HEK293 (cell line): Measurements from ENCODE around the gene C19orf18.

ENCODE experiments used
- CTCF ChIP-seq: fragments of 450-650 bp; formaldehyde crosslinking; IDR thresholded peaks from 2 replicates; pipeline ENCODE4 v1.5.1; 2016; ENCODE audit warnings: missing biosample characterization, missing genetic modification characterization
- ZNF169 ChIP-seq: fragments of 450-650 bp; formaldehyde crosslinking; IDR thresholded peaks from 2 replicates; pipeline ENCODE4 v1.5.1; 2016; ENCODE audit warnings: missing biosample characterization, missing genetic modification characterization
- ZNF274 ChIP-seq, 2 experiments: fragments of 200-500 bp in 1 of 2; fragments of 450-650 bp in 1 of 2; sonication (Bioruptor generic) in 1 of 2; formaldehyde crosslinking in 1 of 2; IDR thresholded peaks; 2 replicates each; pipeline versions ENCODE4 v1.5.1 to v1.6.1; 2014 to 2016; ENCODE audit warnings: borderline replicate concordance in 1 of 2, inconsistent platforms in 1 of 2, low read length in 1 of 2, missing biosample characterization in 1 of 2, missing genetic modification characterization in 1 of 2
- ZNF501 ChIP-seq: fragments of 450-650 bp; formaldehyde crosslinking; IDR thresholded peaks from 2 replicates; pipeline ENCODE4 v1.5.1; 2016; ENCODE audit warnings: missing biosample characterization, missing genetic modification characterization
- ZNF623 ChIP-seq: fragments of 450-650 bp; formaldehyde crosslinking; IDR thresholded peaks from 2 replicates; pipeline ENCODE4 v1.5.1; 2016; ENCODE audit warnings: missing biosample characterization, missing genetic modification characterization
- ZNF624 ChIP-seq: fragments of 450-650 bp; formaldehyde crosslinking; IDR thresholded peaks from 2 replicates; pipeline ENCODE4 v1.5.1; 2017; ENCODE audit warnings: missing biosample characterization, missing genetic modification characterization
- ZNF654 ChIP-seq: fragments of 450-650 bp; formaldehyde crosslinking; IDR thresholded peaks from 2 replicates; pipeline ENCODE4 v1.5.1; 2016; ENCODE audit warnings: low read depth, missing biosample characterization, missing genetic modification characterization
- ZNF660 ChIP-seq: fragments of 450-650 bp; IDR thresholded peaks from 2 replicates; pipeline ENCODE4 v1.5.1; 2018; ENCODE audit warnings: missing biosample characterization, mild to moderate bottlenecking, missing genetic modification characterization
- ZNF707 ChIP-seq: fragments of 450-650 bp; formaldehyde crosslinking; IDR thresholded peaks from 2 replicates; pipeline ENCODE4 v1.5.1; 2016; ENCODE audit warnings: missing biosample characterization, missing genetic modification characterization
- ZNF785 ChIP-seq: fragments of 450-650 bp; formaldehyde crosslinking; IDR thresholded peaks from 2 replicates; pipeline ENCODE4 v1.5.1; 2016; ENCODE audit warnings: missing biosample characterization, missing genetic modification characterization
- ZNF792 ChIP-seq: fragments of 450-650 bp; formaldehyde crosslinking; IDR thresholded peaks from 2 replicates; pipeline ENCODE4 v1.5.1; 2016; ENCODE audit warnings: missing biosample characterization, missing genetic modification characterization

GRCh38 chr19:57947088-57947418 is 27.3 kb downstream of the C19orf18 start:
- TF ChIP-seq CTCF (tag by site-specific recombination) (no peak), ZNF624 (tag by site-specific recombination) (no peak), ZNF660 (tag by site-specific recombination) (no peak), ZNF623 (tag by site-specific recombination) (no peak), ZNF785 (tag by site-specific recombination) (no peak), ZNF169 (tag by site-specific recombination) (no peak), ZNF501 (tag by site-specific recombination) (no peak), ZNF707 (tag by site-specific recombination) (no peak), ZNF654 (tag by site-specific recombination) (no peak), ZNF792 (tag by site-specific recombination) (no peak), ZNF274 (IDR thresholded peaks at IDR 0.05; ENCODE audit: low read length) (no peak), ZNF274 (tag by site-specific recombination; IDR thresholded peaks at IDR 0.05; ENCODE audit: borderline replicate concordance) (no peak)
